ENCODE results near the gene SLC7A8.

The SLC7A8 gene

GRCh38 chr14:23118506-23119362 lies 64.7 kb downstream of the SLC7A8 start, which contains the start of gene CEBPE:
Gene CEBPE, minus strand, starts transcription at chr14:23119255. Its CDS starts 164 bp downstream, at chr14:23119091.
- TF ChIP-seq CTCF (IDR thresholded peaks at IDR 0.05): no peak

- no peak for TF ChIP-seq CTCF (IDR thresholded peaks at IDR 0.05)
Measured at GRCh38 chr14:23117371-23118020, 66.0 kb downstream of the SLC7A8 start.

- no peak for TF ChIP-seq CTCF (IDR thresholded peaks at IDR 0.05)
Measured at GRCh38 chr14:23115918-23116317, 67.5 kb downstream of the SLC7A8 start.

DNA sequence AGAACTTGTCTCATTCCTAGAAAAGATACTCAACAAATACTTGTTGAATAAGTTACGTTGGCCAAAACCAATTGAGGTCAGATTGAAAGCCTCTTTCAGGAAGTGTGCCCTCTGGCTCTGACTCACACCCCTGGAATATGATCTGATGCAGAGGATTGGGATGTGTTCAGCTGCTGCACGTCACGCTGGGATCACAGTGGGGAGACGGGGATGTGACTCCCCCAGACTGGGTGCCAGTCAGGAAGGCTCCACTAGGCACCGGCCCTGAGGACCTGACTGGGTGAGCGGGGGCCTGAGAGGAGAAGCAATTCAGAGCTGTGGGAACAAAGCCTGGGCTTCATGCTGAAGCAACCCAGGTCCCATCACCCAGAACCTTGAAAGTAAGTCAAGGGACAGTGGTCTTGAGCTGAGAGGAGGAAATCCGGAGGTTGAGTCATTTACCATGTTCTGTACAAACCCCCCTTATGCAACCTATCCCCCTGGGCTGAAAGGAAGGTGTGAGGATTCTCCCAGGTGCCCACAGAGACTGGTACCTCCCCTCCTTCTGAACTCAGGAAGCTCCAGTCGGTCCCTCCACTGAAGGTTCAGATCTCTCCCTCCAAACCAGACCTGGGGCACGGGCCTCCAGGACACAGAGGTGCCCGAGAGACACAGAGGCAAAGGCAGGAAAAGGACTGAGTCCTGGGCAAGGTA lies 68.3 kb downstream of the SLC7A8 start:
- TF ChIP-seq CTCF (IDR thresholded peaks at IDR 0.05): no peak

DNA sequence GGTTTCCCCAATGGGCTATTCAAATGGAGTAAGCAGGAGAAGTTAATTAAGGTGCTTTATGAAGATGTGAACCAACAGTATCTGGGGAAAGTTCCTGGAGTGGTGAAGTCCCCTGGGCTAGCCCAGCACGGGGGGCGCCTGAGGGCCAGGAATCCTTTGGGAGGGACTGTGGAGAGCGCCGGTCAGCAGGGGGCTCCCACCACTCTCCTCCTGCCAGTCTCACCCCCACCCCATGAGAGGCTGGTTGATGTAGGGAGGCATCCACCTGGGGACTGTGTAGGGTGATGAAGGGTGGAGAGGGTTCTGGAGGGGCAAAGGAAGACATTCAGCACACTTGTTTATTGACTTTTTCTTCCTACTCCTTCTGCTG lies 68.8 kb downstream of the SLC7A8 start:
- no peak for TF ChIP-seq CTCF (IDR thresholded peaks at IDR 0.05)

- no peak for TF ChIP-seq CTCF (IDR thresholded peaks at IDR 0.05)
Measured at GRCh38 chr14:23114120-23114458, 69.4 kb downstream of the SLC7A8 start.

- TF ChIP-seq CTCF (IDR thresholded peaks at IDR 0.05): no peak
Measured at GRCh38 chr14:23113431-23114119, 69.9 kb downstream of the SLC7A8 start.

Measured in LNCAP (cell line).